CD4-positive, alpha-beta T cell (primary cell): ENCODE results near the gene C21orf58. TPM values are rescaled to one million over a fixed set of nuclear protein-coding genes. Genes with fewer than 3 reads are reported as not detected.

ENCODE experiments used
- ATAC-seq: fragments of 200-7000 bp; cut with Tn5 transposase; one replicate; pipeline ENCODE4 v1.10.0; 2022; ENCODE audit warnings: mild to moderate bottlenecking; ENCODE audit not compliant: poor library complexity
- CTCF ChIA-PET: fragments of 350-600 bp; sonication (Branson Sonifier 250); formaldehyde crosslinking; loops from one replicate; lab custom pipeline; 2021; ENCODE audit warnings: antibody characterized with exemption, inconsistent platforms; lab: Charles Lee
- POLR2A ChIA-PET: fragments of 350-600 bp; sonication (Branson Sonifier 250); formaldehyde crosslinking; loops from one replicate; lab custom pipeline; 2021; ENCODE audit warnings: antibody characterized with exemption, inconsistent platforms; lab: Charles Lee
- DNase-seq, 14 experiments: peaks; one replicate each; pipeline ENCODE4 v3.0.0-alpha.2; 2013 to 2020; ENCODE audit warnings: mixed read lengths in 2 of 14
- H3K27ac ChIP-seq, 2 donors: one replicate each; pipeline versions ENCODE4 v1.5.1 to v1.7.0; 2013; ENCODE audit warnings: low read length in 2 of 2, low read depth in 1 of 2, mild to moderate bottlenecking in 1 of 2
- H3K27me3 ChIP-seq, 2 experiments: 1 replicate in 1 of 2; 2 replicates in 1 of 2; pipeline versions ENCODE4 v1.6.1 to v1.7.0; 2013; ENCODE audit warnings: low read length in 2 of 2, control low read depth in 1 of 2, mild to moderate bottlenecking in 1 of 2, moderate library complexity in 1 of 2; ENCODE audit not compliant: insufficient read depth in 2 of 2, control insufficient read depth in 1 of 2
- H3K36me3 ChIP-seq: one replicate; pipeline ENCODE4 v1.6.1; 2013; ENCODE audit warnings: low read length, control low read depth; ENCODE audit not compliant: insufficient read depth
- H3K4me1 ChIP-seq: one replicate; pipeline ENCODE4 v1.6.1; 2013; ENCODE audit warnings: low read length, control low read depth; ENCODE audit not compliant: insufficient read depth
- H3K4me3 ChIP-seq: one replicate; pipeline ENCODE4 v1.5.1; 2013; ENCODE audit warnings: mild to moderate bottlenecking, low read length, moderate library complexity
- H3K9me3 ChIP-seq, 2 experiments: 1 replicate in 1 of 2; 2 replicates in 1 of 2; pipeline versions ENCODE4 v1.6.1 to v1.7.0; 2013; ENCODE audit warnings: low read length in 2 of 2, mild to moderate bottlenecking in 2 of 2, control low read depth in 1 of 2, moderate library complexity in 1 of 2; ENCODE audit not compliant: control insufficient read depth in 1 of 2, insufficient read depth in 1 of 2
- H3K27ac Mint-ChIP-seq: one replicate; pipeline ENCODE4 v1.8.0; 2020; ENCODE audit warnings: mixed read lengths
- H3K27me3 Mint-ChIP-seq: one replicate; pipeline ENCODE4 v1.8.0; 2021; ENCODE audit warnings: mixed read lengths
- H3K36me3 Mint-ChIP-seq: one replicate; pipeline ENCODE4 v1.8.0; 2021; ENCODE audit warnings: low read depth, mixed read lengths
- H3K4me1 Mint-ChIP-seq: one replicate; pipeline ENCODE4 v1.8.0; 2021; ENCODE audit warnings: low read depth, mixed read lengths
- H3K4me3 Mint-ChIP-seq: one replicate; pipeline ENCODE4 v1.8.0; 2020; ENCODE audit warnings: mild to moderate bottlenecking, mixed read lengths
- H3K9me3 Mint-ChIP-seq: one replicate; pipeline ENCODE4 v1.8.0; 2020; ENCODE audit warnings: mixed read lengths
- intact Hi-C, 2 experiments: fragments of 100-400 bp; cut with DNase I in 1 of 2; cut with micrococcal nuclease in 1 of 2; formaldehyde crosslinking; loops; one replicate each; pipeline versions ENCODE4 v1.15.1 to v1.9.0; 2023 to 2025; cut with DNase I, micrococcal nuclease
- total RNA-seq, 174 experiments: library from RNA in 2 of 174; stranded (reverse) in 2 of 174; gene quantifications; one replicate each; pipeline ENCODE4 v1.2.3 and lab custom pipeline; 2021 to 2026
- TF ChIP-seq, protein P1 (sequence below): fragments of 200-600 bp; IDR thresholded peaks from one replicate; pipeline ENCODE4 v1.8.0; 2022; ENCODE audit warnings: antibody characterized with exemption, mild to moderate bottlenecking

C21orf58 gene
- total RNA-seq, 2 experiments from 2014 or later = 2.0 to 2.8 TPM

DNA sequence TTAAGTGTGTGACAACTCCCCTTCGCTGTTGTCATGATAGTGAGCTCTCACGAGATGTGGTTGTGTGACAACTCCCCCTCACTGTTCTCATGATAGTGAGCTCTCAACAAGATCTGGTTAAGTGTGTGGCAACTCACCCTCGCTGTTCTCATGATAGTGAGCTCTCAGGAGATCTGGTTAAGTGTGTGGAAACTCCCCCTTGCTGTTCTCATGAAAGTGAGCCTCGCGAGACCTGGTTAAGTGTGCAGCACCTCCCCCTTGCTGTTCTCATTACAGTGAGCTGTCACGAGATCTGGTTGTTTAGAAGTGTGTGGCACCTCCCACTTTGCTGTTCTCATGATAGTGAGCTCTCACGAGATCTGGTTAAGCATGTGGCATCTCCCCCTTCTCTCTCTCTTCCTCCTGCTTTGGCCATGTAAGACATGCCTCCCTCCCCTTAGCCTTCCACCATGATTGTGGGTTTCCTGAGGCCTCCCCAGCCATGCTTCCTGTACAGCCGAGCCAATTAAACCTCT lies 70.0 kb downstream of the C21orf58 start:
- POLR2A ChIA-PET = interaction anchor here (1.6 kb wide), 1 partner anchor 32 kb away, joined by 4 read pairs; the partner anchor contains the start of genes MCM3AP and YBEY
- peak overlapping the region in 1 of 2 donors; percentile 52 for H3K27ac ChIP-seq
- TF ChIP-seq, protein P1, sequence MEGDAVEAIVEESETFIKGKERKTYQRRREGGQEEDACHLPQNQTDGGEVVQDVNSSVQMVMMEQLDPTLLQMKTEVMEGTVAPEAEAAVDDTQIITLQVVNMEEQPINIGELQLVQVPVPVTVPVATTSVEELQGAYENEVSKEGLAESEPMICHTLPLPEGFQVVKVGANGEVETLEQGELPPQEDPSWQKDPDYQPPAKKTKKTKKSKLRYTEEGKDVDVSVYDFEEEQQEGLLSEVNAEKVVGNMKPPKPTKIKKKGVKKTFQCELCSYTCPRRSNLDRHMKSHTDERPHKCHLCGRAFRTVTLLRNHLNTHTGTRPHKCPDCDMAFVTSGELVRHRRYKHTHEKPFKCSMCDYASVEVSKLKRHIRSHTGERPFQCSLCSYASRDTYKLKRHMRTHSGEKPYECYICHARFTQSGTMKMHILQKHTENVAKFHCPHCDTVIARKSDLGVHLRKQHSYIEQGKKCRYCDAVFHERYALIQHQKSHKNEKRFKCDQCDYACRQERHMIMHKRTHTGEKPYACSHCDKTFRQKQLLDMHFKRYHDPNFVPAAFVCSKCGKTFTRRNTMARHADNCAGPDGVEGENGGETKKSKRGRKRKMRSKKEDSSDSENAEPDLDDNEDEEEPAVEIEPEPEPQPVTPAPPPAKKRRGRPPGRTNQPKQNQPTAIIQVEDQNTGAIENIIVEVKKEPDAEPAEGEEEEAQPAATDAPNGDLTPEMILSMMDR = no peak
- H3K4me1 ChIP-seq = peaks cover 24% of the 10 kb centered on the region
- H3K27me3 ChIP-seq = no peaks in the 10 kb centered on the region
- peak in 7 of 14 experiments; percentile 14 to 84 (median 43) for DNase-seq
- intact Hi-C loops = no loop called here
- ATAC-seq = peak; percentile 91
- peaks cover 93% of the 10 kb centered on the region for H3K36me3 ChIP-seq
- H3K4me1 Mint-ChIP-seq = peaks cover 40% of the 10 kb centered on the region
- H3K9me3 Mint-ChIP-seq = no peaks in the 10 kb centered on the region
- CTCF ChIA-PET = no interaction called here
- no peaks in the 10 kb centered on the region for H3K9me3 ChIP-seq
- peak overlapping the region; percentile 48 for H3K27ac Mint-ChIP-seq
- H3K4me3 ChIP-seq = no peak overlapping the region
- H3K36me3 Mint-ChIP-seq = peaks cover 99% of the 10 kb centered on the region
- H3K4me3 Mint-ChIP-seq = no peak overlapping the region
- no peaks in the 10 kb centered on the region for H3K27me3 Mint-ChIP-seq

DNA sequence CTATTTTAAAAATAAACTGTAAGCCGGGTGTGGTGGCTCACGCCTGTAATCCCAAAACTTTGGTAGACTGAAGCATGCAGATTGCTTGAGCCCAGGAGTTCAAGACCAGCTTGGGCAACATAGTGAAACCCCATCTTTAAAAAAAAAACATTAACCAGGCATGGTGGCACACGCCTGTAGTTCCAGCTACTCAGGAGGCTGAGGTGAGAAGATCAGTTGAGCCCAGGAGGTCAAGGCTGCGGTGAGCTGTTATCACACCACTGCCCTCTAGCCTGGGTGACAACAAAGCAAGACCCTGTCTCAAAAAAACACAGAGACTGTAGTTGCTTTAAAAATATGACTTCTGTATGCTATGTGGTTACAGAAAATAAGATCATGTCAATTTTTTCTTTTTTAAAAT lies 70.8 kb downstream of the C21orf58 start:
- H3K4me1 ChIP-seq = peaks cover 24% of the 10 kb centered on the region
- TF ChIP-seq, protein P1 = no peak
- Mint-ChIP-seq H3K27me3 (no peaks in the 10 kb centered on the region), H3K4me1 (peaks cover 40% of the 10 kb centered on the region), H3K27ac (peak overlapping the region; percentile 48), H3K4me3 (no peak overlapping the region), H3K9me3 (no peaks in the 10 kb centered on the region), H3K36me3 (peaks cover 96% of the 10 kb centered on the region)
- POLR2A ChIA-PET = interaction anchor here (1.6 kb wide), 1 partner anchor 33 kb away, joined by 4 read pairs; the partner anchor contains the start of genes MCM3AP and YBEY
- no peaks in the 10 kb centered on the region for H3K27me3 ChIP-seq
- intact Hi-C loops = no loop called here
- CTCF ChIA-PET = no interaction called here
- no peak overlapping the region for H3K4me3 ChIP-seq
- no peaks in the 10 kb centered on the region for H3K9me3 ChIP-seq
- peaks cover 92% of the 10 kb centered on the region for H3K36me3 ChIP-seq
- ATAC-seq (no peak), DNase-seq (no peak)
- H3K27ac ChIP-seq = no peak overlapping the region

Other genes starting within 250 kb of the C21orf58 start
- gene COL6A2, start 225.8 kb downstream of the C21orf58 start, total RNA-seq = 10 to 100 TPM; 24.1 to 26.4 TPM
- under 1 TPM; 0.17 to 0.44 TPM for gene FTCD, start 168.3 kb downstream of the C21orf58 start, total RNA-seq
- 1 to 10 TPM; 2.8 to 3.0 TPM for gene SPATC1L, start 139.4 kb downstream of the C21orf58 start, total RNA-seq
- gene LSS, start 95.1 kb downstream of the C21orf58 start, total RNA-seq = 10 to 100 TPM; 30.4 TPM
- gene MCM3AP, start 38.3 kb downstream of the C21orf58 start, total RNA-seq = 10 to 100 TPM; 94.3 to 96.5 TPM
- 10 to 100 TPM; 10.6 to 14.8 TPM for gene YBEY, start 37.5 kb downstream of the C21orf58 start, total RNA-seq
- gene PCNT, start 286 bp upstream of the C21orf58 start, total RNA-seq = 10 to 100 TPM; 54.4 to 55.5 TPM
- 10 to 100 TPM; 61.2 to 66.1 TPM for gene DIP2A, start 135.0 kb upstream of the C21orf58 start, total RNA-seq